ENCODE results near the gene ADAM15.

Gene ADAM15

GRCh38 chr1:155086856-155087535, 35.9 kb downstream of the ADAM15 start:
- no peak for DNase-seq

GRCh38 chr1:155091071-155092051, 40.2 kb downstream of the ADAM15 start:
- DNase-seq: peak; percentile 30

- no peak for DNase-seq
Observed at GRCh38 chr1:155092131-155092530, 41.0 kb downstream of the ADAM15 start.

- no peak for DNase-seq
Observed at GRCh38 chr1:155092641-155093040, 41.5 kb downstream of the ADAM15 start.

GRCh38 chr1:155093911-155094621, 43.0 kb downstream of the ADAM15 start:
- DNase-seq: peak; percentile 62

DNA sequence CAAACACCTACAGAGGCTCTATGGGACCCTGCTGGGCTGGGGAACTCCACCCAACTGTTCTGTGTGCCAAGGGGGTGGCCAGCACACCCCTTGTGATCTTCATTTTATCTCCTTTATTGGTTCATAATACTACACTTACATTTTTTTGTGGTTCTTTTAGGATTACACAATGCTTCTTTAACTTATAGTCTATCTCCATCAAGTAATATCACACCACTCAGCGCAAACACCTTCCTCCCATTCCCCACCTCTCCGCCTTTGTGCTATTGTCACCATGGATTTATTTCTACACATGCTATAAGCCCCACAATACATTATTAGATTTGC, 43.5 kb downstream of the ADAM15 start:
- DNase-seq: no peak

DNA sequence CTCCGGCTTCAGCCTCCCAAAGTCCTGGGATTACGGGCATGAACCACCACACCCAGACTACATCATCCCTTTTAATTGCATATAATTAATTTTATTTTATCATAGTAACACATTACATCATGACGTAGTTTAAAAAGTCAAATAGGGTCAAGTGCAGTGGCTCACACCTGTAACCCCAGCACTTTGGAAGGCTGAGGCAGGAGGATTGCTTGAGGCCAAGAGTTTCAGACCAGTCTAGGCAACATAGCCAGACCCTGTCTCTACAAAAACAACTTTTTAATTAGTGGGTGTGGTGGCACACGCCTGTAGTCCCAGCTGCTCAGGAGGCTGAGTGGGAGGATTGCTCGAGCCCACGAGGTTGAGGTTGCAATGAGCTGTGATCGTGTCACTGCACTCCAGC, 48.2 kb downstream of the ADAM15 start:
- DNase-seq: no peak

DNA sequence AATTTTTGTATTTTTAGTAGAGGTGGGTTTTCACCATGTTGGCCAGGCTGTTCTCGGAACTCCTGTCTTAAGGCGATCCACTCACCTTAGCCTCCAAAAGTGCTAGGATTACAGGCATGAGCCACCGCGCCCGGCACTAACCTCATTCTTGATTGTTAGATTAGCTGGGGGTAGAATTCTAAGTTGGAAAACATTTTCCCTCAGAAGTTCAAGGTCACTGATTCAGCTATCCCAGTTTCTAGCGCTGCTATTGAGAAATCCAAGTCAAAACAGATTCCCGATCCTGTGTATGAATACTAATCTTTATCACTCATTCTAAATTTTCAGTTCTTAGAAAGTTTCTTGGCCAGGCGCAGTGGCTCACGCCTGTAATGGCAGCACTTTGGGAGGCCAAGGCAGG, 52.2 kb downstream of the ADAM15 start:
- DNase-seq: no peak

- no peak for DNase-seq
Observed at GRCh38 chr1:155104605-155105534, 53.8 kb downstream of the ADAM15 start.

- no peak for DNase-seq
Observed at GRCh38 chr1:155105604-155106011, 54.5 kb downstream of the ADAM15 start.

DNA sequence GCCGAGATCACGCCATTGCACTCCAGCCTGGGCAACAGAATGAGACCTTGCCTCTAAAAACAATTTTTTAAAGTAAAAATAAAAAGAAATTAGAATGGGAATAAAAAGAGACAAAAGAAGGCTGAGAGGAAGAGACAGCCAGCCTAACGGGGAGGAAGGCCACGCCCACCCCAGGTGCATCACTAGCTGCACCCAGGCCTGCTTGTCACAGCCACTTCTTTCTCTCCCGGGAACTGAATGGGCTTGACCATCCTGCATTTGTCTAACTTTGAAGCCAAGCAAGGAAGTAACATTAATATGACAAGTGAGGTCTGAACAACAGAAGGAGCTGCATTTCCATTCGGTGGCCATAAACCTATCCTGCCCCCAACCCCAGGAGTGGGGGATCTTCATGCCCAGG, 55.7 kb downstream of the ADAM15 start:
- DNase-seq: no peak

DNA sequence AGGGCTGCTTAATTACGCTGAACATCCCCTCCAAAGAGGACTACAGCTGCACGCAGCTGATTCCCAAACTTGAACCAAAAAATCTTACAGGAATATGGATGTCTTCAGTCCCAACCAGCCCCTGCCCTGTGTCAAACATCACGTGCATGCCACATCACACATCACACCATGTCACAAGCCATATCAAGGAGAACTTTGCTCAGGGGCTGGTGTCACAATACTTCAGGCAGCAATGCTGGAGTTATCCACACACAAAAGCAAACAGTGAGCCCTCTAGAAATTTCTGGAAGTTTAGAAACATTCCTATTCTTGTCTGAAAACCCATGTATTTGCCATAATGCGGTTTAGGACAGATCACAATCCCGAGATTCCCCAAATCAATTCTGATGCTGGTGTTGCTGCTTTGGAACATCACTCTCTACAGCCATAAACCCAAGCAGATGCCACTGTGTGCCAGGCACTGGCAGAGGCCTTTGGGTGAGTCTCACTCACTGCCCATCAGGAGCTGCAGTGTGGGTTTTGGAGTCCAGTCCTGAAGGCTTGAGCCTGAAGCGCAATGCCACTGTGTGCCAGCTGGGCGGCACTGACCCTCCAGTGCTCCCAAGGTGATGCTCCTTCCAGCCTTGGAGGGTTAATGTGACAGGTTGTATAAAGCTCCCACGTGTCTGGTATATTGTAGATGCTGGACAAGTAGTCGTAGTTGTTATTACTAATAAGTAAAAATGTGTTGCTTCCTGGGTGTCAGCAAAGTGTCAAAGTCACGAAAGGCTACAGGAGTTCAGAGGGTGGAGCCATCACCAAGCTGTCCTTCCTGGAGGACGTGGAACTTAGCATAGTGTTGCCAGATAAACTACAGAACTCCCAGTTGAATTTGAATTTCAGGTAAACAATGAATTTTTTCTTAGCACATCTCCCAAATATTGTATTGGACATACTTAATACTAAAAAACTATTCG, 56.5 kb downstream of the ADAM15 start:
- no peak for DNase-seq

- no peak for DNase-seq
Observed at GRCh38 chr1:155108296-155108695, 57.2 kb downstream of the ADAM15 start.

DNA sequence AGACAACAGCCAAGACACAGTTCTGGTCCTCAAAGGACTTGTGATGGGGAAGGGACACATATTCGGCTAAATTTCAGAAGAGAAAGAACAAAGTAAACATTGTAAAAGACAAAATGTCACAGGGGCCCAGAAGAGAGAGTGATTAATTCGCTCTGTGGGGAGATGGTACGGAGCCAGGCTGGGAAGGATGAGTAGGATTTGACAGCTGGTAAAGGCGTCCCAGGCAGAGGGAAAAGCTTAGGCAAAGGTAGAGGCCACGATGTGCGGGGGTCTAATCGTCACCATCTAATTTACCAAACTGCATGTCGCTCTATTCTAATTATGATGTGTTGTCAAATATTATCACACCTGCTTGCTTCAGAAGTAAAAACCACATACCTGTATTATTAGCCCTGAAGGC, 59.3 kb downstream of the ADAM15 start:
- DNase-seq: no peak

GRCh38 chr1:155110826-155111225, 59.7 kb downstream of the ADAM15 start:
- DNase-seq: no peak

Data from DMS 273 treated with DMSO at 0.1 percent for 48 hours (cell line).